HG03108 (cell line): ENCODE measurements around the gene YES1.
A peak's percentile ranks its signal among the peaks of the same experiment; 100 is the strongest.

Source experiments
- ATAC-seq: cut with Tn5 transposase; IDR thresholded peaks from one replicate; pipeline ENCODE4 v1.9.1; 2021; ENCODE audit warnings: moderate library complexity; ENCODE audit not compliant: unreplicated experiment

Gene YES1

GRCh38 chr18:811892-812375 is at the start of gene YES1:
YES1 (minus strand) TSS chr18:812242; CDS start chr18:756827, 55,415 bp downstream.
- ATAC-seq = peak; percentile 18

- no peak for ATAC-seq
Measured at GRCh38 chr18:857986-858385, 45.9 kb upstream of the YES1 start.

GRCh38 chr18:853471-853870 is 41.4 kb upstream of the YES1 start:
- ATAC-seq = no peak

GRCh38 chr18:850960-851359 is 38.9 kb upstream of the YES1 start:
- no peak for ATAC-seq

GRCh38 chr18:849021-849420 is 37.0 kb upstream of the YES1 start:
- ATAC-seq = no peak

- no peak for ATAC-seq
Measured at GRCh38 chr18:848062-848861, 36.2 kb upstream of the YES1 start.

GRCh38 chr18:845152-845819 is 33.2 kb upstream of the YES1 start:
- no peak for ATAC-seq

- ATAC-seq = no peak
Measured at GRCh38 chr18:841647-842370, 29.8 kb upstream of the YES1 start.

- ATAC-seq = no peak
Measured at GRCh38 chr18:840516-840915, 28.5 kb upstream of the YES1 start.

GRCh38 chr18:840023-840408 is 28.0 kb upstream of the YES1 start:
- no peak for ATAC-seq

- ATAC-seq = peak; percentile 90
Measured at GRCh38 chr18:839224-840022, 27.4 kb upstream of the YES1 start.

- ATAC-seq = no peak
Measured at GRCh38 chr18:837922-838321, 25.9 kb upstream of the YES1 start.

GRCh38 chr18:834082-834720 is 22.2 kb upstream of the YES1 start:
- ATAC-seq = no peak

- ATAC-seq = no peak
Measured at GRCh38 chr18:833197-833596, 21.2 kb upstream of the YES1 start.

GRCh38 chr18:832085-832681 is 20.1 kb upstream of the YES1 start:
- no peak for ATAC-seq

GRCh38 chr18:830315-830901 is 18.4 kb upstream of the YES1 start:
- no peak for ATAC-seq

GRCh38 chr18:829432-829831 is 17.4 kb upstream of the YES1 start:
- no peak for ATAC-seq

- ATAC-seq = no peak
Measured at GRCh38 chr18:827093-827677, 15.1 kb upstream of the YES1 start.

- ATAC-seq = no peak
Measured at GRCh38 chr18:825891-826585, 14.0 kb upstream of the YES1 start.
